Activated CD8-positive, alpha-beta T cell treated with anti-CD3 and anti-CD28 coated beads for 36 hours (primary cell): ENCODE results near the gene TJP3. TPM values are rescaled to one million over a fixed set of nuclear protein-coding genes. Genes with fewer than 3 reads are reported as not detected.
A peak's percentile ranks its signal among the peaks of the same experiment; 100 is the strongest.
"Not testable (repeated sequence)": the region's sequence is repeated elsewhere in the genome, so short reads cannot be mapped to it uniquely, and the experiment has no call there.

Experiments
- ATAC-seq: fragments of 200-7000 bp; cut with Tn5 transposase; one replicate; pipeline ENCODE4 v1.10.0; 2021; ENCODE audit warnings: mild to moderate bottlenecking, moderate library complexity
- CTCF ChIA-PET: fragments of 350-600 bp; sonication (Branson Sonifier 250); formaldehyde crosslinking; loops from one replicate; lab custom pipeline; 2021; ENCODE audit warnings: antibody characterized with exemption; lab: Charles Lee
- POLR2A ChIA-PET: fragments of 350-600 bp; sonication (Branson Sonifier 250); formaldehyde crosslinking; loops from one replicate; lab custom pipeline; 2021; ENCODE audit warnings: antibody characterized with exemption; lab: Charles Lee
- DNase-seq: peaks from one replicate; pipeline ENCODE4 v3.0.0-alpha.2; 2020
- H3K27ac Mint-ChIP-seq: one replicate; pipeline ENCODE4 v1.8.0; 2021; ENCODE audit warnings: mild to moderate bottlenecking, mixed read lengths
- H3K27me3 Mint-ChIP-seq: one replicate; pipeline ENCODE4 v1.8.0; 2021; ENCODE audit warnings: mixed read lengths
- H3K36me3 Mint-ChIP-seq: one replicate; pipeline ENCODE4 v1.8.0; 2021; ENCODE audit warnings: low read depth, mixed read lengths
- H3K4me1 Mint-ChIP-seq: one replicate; pipeline ENCODE4 v1.8.0; 2021; ENCODE audit warnings: low read depth, mixed read lengths
- H3K4me3 Mint-ChIP-seq: one replicate; pipeline ENCODE4 v1.8.0; 2021; ENCODE audit warnings: mild to moderate bottlenecking, moderate library complexity, mixed read lengths
- H3K9me3 Mint-ChIP-seq: one replicate; pipeline ENCODE4 v1.8.0; 2021; ENCODE audit warnings: mixed read lengths
- intact Hi-C: fragments of 100-400 bp; cut with micrococcal nuclease; formaldehyde crosslinking; loops from one replicate; pipeline ENCODE4 v1.10.0; 2022
- total RNA-seq, 2 experiments: library from RNA; stranded (reverse); gene quantifications; one replicate each; pipeline ENCODE4 v1.2.3, GENCODE V29; 2021
- TF ChIP-seq, protein P1 (sequence below): fragments of 200-600 bp; IDR thresholded peaks from one replicate; pipeline ENCODE4 v1.8.0; 2022; ENCODE audit warnings: antibody characterized with exemption, mild to moderate bottlenecking

TJP3 gene
- total RNA-seq, 2 experiments from 2014 or later, result 0.69 to 2.4 TPM

DNA sequence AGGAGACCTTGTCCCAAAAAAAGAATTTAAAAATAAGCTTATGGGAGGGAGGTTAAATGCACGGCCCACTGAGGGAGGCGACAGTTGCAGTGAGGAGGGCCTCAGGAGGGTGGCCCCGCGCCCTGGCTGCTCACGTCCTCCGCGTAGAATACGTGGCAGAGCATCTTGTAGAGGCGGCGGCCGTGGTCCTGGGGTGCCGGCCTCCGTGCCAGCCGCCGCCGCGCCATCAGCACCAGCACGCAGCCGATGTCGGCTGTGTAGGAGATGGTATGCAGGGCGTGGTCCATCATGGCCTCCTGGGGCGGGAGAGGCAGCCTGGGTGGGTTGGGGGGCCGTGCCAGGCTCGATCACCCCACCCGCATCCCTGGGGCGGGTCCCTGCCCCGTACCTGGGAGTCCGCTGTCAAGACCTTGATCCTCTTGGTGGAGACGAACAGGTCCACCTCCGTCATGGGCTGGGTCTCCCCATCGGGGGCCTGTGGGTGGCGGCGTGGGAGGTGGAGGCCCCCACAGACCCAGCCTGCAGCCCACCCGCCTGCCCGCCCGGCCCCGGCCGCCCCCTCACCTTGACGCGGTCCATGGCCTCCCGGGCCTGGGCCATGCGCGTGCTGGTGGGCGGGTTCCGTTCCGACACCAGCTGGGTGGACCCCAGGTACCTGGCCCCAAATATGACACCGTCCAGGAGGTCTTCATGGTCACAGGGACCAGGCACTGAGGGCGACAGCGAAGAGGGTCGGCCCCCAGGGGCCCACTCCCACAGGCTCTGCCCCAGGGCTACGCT is 45.6 kb downstream of the TJP3 start:
- CTCF ChIA-PET, result no interaction called here
- no peaks in the 10 kb centered on the region for H3K27me3 Mint-ChIP-seq
- intact Hi-C loops, result no loop called here

DNA sequence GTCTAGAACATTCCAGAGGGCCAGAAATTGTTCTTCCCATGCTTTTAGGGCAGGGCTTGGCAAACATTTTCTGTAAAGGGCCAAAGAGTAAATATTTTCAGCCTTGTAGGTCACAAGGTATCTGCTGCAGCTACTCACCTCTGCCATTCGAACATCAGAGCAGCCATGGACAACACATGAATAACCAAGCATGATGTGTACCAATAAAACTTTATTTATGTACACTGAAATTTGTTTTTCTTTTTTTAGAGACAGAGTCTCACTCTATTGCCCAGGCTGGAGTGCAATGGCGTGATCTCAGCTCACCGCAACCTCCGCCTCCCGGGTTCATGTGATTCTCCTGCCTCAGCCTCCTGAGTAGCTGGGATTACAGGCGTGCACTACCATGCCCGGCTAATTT is 49.5 kb downstream of the TJP3 start:
- peaks cover 22% of the 10 kb centered on the region for H3K36me3 Mint-ChIP-seq
- H3K27ac Mint-ChIP-seq, result not testable (repeated sequence)
- POLR2A ChIA-PET, result interaction anchor here (0.8 kb wide), 1 partner anchor 60 kb away, joined by 3 read pairs; no protein-coding TSS in a partner anchor

More for the DNA sequence above, 45.6 kb downstream of the TJP3 start:
- POLR2A ChIA-PET, result no interaction called here
- TF ChIP-seq, protein P1, sequence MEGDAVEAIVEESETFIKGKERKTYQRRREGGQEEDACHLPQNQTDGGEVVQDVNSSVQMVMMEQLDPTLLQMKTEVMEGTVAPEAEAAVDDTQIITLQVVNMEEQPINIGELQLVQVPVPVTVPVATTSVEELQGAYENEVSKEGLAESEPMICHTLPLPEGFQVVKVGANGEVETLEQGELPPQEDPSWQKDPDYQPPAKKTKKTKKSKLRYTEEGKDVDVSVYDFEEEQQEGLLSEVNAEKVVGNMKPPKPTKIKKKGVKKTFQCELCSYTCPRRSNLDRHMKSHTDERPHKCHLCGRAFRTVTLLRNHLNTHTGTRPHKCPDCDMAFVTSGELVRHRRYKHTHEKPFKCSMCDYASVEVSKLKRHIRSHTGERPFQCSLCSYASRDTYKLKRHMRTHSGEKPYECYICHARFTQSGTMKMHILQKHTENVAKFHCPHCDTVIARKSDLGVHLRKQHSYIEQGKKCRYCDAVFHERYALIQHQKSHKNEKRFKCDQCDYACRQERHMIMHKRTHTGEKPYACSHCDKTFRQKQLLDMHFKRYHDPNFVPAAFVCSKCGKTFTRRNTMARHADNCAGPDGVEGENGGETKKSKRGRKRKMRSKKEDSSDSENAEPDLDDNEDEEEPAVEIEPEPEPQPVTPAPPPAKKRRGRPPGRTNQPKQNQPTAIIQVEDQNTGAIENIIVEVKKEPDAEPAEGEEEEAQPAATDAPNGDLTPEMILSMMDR, result no peak
- H3K4me1 Mint-ChIP-seq, result peaks cover 14% of the 10 kb centered on the region
- H3K36me3 Mint-ChIP-seq, result peaks cover 31% of the 10 kb centered on the region
- no peak overlapping the region for H3K4me3 Mint-ChIP-seq
- ATAC-seq (no peak), DNase-seq (no peak)
- H3K27ac Mint-ChIP-seq, result no peak overlapping the region
- peaks cover 2% of the 10 kb centered on the region for H3K9me3 Mint-ChIP-seq

DNA sequence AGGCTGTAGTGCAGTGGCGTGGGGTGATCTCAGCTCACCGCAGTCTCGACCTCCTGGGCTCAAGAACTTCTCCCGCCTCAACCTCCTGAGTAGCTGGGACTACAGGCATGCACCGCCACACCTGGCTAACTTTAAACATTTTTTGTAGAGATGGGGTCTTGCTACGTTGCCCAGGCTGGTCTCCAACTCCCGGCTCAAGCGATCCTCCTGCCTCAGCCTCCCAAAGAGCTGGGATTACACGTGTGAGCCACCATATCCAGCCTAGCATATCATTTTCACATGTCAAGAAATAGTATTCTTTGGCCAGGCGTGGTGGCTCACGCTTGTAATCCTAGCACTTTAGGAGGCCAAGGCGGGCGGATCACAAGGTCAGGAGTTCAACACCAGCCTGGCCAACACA is 50.1 kb downstream of the TJP3 start:
- CTCF ChIA-PET, result interaction anchor here (2.0 to 6.5 kb wide), 2 partner anchors 63 to 90 kb away, joined by 8 to 39 read pairs; no protein-coding TSS in a partner anchor
- H3K36me3 Mint-ChIP-seq, result peaks cover 22% of the 10 kb centered on the region
- H3K27ac Mint-ChIP-seq, ATAC-seq, H3K27me3 Mint-ChIP-seq, H3K9me3 Mint-ChIP-seq, intact Hi-C loops, DNase-seq, H3K4me3 Mint-ChIP-seq: not testable (repeated sequence)
- POLR2A ChIA-PET, result interaction anchor here (0.8 kb wide), 1 partner anchor 60 kb away, joined by 3 read pairs; no protein-coding TSS in a partner anchor
- peaks cover 45% of the 10 kb centered on the region for H3K4me1 Mint-ChIP-seq

More for the DNA sequence above, 49.5 kb downstream of the TJP3 start:
- DNase-seq, H3K9me3 Mint-ChIP-seq, ATAC-seq, H3K4me3 Mint-ChIP-seq, intact Hi-C loops, H3K27me3 Mint-ChIP-seq: not testable (repeated sequence)
- peaks cover 39% of the 10 kb centered on the region for H3K4me1 Mint-ChIP-seq
- CTCF ChIA-PET, result interaction anchor here (2.0 kb wide), 1 partner anchor 91 kb away, joined by 8 read pairs; no protein-coding TSS in a partner anchor

DNA sequence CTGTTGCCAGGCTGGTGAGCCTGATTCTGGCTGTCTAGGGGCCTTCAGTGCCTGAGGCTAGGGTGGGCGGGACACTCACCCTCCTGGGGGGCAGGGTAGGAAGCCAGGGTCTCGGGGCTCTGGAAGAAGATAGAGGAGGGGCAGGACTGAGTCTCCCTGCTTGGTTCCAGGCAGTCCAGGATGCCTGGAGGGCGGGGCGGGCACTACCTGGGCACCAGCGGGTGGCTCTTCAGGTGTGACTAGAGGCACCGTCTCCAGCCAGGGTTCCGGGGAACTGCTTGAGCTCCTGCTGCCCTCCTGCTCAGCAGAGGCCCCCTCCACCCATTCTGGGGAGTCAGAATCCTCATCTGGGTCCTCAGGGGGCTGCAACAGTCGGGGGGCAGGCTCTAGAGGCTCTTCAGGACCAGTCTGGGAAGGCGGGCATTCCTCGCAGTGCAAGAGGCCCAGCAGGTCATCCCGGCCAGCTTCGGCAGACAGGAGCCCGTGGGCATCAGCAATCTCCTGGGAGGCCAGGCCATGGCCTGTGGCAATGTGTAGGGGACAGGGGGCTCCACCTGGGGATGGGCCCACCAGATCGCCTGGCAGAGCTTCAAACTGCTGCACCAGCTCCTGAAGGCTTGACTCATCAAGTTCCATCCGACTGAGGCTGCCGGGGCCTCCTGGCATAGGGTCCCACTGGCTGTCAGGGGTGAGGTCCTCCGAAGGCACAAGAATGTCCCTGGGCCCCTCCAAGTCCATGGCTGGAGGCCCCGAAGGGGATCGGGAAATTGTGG is 51.5 kb downstream of the TJP3 start:
- Mint-ChIP-seq H3K4me1 (peaks cover 45% of the 10 kb centered on the region), H3K36me3 (peaks cover 22% of the 10 kb centered on the region), H3K4me3 (peak overlapping the region; percentile 99), H3K27me3 (no peaks in the 10 kb centered on the region), H3K27ac (peak overlapping the region; percentile 34), H3K9me3 (no peaks in the 10 kb centered on the region)
- POLR2A ChIA-PET, result no interaction called here
- DNase-seq (no peak), ATAC-seq (no peak)
- TF ChIP-seq, protein P1, result no peak
- intact Hi-C loops, result loop anchor here (10.0 kb wide), 1 partner anchor 55 kb away; no protein-coding TSS in a partner anchor
- CTCF ChIA-PET, result interaction anchor here (6.5 kb wide), 1 partner anchor 62 kb away, joined by 39 read pairs; no protein-coding TSS in a partner anchor

DNA sequence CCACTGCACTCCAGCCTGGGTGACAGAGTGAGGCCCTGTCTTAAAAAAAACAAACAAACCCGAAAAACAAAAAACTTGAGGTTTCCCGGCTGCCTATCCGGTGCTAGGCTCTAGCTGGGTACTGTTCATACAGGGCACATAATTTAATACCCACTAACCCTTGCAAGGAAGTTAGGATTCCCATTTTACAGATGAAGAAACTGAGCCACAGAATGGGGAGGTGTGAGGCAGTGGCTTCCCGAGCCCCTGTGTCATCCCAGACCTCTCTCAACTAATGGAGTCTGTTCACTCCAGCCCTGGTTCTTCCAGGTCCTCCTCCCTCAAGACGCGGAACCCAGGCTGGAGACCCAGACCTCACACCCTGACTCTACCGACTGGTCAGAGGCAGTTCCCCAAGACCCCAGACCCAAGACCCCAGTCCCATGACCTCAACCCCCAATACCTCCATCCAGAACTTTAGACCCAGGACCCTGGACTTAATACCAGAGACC is 52.7 kb downstream of the TJP3 start:
- ATAC-seq, result no peak
- POLR2A ChIA-PET, result interaction anchor here (2.3 kb wide), 1 partner anchor 224 kb away, joined by 10 read pairs; the partner anchor contains the start of gene EEF2
- H3K4me3 Mint-ChIP-seq, result peak overlapping the region; percentile 99
- CTCF ChIA-PET, result interaction anchor here (0.7 to 6.5 kb wide), 6 partner anchors 28 to 236 kb away, joined by 3 to 39 read pairs (median 4); no protein-coding TSS in a partner anchor
- peak; percentile 32 for DNase-seq
- peak overlapping the region; percentile 96 for H3K27ac Mint-ChIP-seq
- H3K36me3 Mint-ChIP-seq, result peaks cover 18% of the 10 kb centered on the region
- TF ChIP-seq, protein P1, result no peak
- H3K9me3 Mint-ChIP-seq, result no peaks in the 10 kb centered on the region
- H3K27me3 Mint-ChIP-seq, result no peaks in the 10 kb centered on the region
- intact Hi-C loops, result loop anchor here (10.0 kb wide), 1 partner anchor 54 kb away; no protein-coding TSS in a partner anchor
- H3K4me1 Mint-ChIP-seq, result peaks cover 38% of the 10 kb centered on the region
